ENCODE measurements around the gene HNRNPH2. TPM values are rescaled to one million over a fixed set of nuclear protein-coding genes. Genes with fewer than 3 reads are reported as not detected.

The HNRNPH2 gene
- total RNA-seq, 1 experiment from 2014 or later, result 49.8 TPM

DNA sequence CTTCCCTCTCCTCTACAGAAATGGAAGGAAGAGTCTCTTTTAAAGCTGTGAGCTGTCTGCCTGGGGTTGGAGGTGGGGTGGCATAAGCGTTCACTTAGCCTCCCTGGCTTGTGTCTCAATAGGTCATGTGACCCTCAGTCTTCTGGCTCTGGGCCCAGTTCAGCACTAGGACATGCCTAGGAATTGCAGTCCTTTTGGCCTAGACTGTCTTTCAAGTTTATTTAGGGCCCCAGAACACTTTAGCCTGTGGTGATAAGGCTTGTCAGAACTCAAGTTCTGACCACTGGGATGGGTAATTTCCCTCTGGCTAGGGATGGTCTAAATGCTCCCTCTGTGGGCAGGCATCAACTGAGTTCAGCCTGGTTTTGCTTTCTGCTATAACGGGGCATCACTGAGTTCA lies 42.9 kb downstream of the HNRNPH2 start:
- ATAC-seq, result no peak
- no peak for DNase-seq (ENCODE audit: low read depth, low spot score)

More for the DNA sequence above, 42.9 kb downstream of the HNRNPH2 start:
- Histone ChIP-seq H3K9me2 (ENCODE audit: insufficient read depth) (no peaks in the 10 kb centered on the region), H3K79me2 (ENCODE audit: insufficient read depth, low read length) (no peaks in the 10 kb centered on the region), H3K27me3 (ENCODE audit: insufficient read depth, low read length) (no peaks in the 10 kb centered on the region), H2AFZ (ENCODE audit: low read depth, low read length, poor library complexity, severe bottlenecking) (no peak overlapping the region), H3K36me3 (ENCODE audit: control insufficient read depth in 1 of 2, insufficient read depth in 2 of 2, low read length in 2 of 2) (no peaks in the 10 kb centered on the region), H3K4me1 (ENCODE audit: control insufficient read depth in 1 of 2, insufficient read depth in 2 of 2, low read length in 2 of 2) (no peaks in the 10 kb centered on the region), H3K27ac (ENCODE audit: low read depth, low read length) (no peak overlapping the region), H4K20me1 (ENCODE audit: insufficient read depth) (no peaks in the 10 kb centered on the region), H3K9ac (ENCODE audit: low read length) (no peak overlapping the region), H3K9me3 (ENCODE audit: control insufficient read depth in 1 of 2, insufficient read depth in 1 of 2, low read depth in 1 of 2, low read length in 2 of 2) (no peaks in the 10 kb centered on the region), H3K4me2 (ENCODE audit: low read length) (no peak overlapping the region), H3K4me3 (replicated peaks in 1 of 2; ENCODE audit: low read depth in 1 of 2, low read length in 2 of 2) (no peak overlapping the region)
- ChIA-PET POLR2A (no interaction called here), RAD21 (ENCODE audit: low non-redundant PET in 1 of 2, low total read pairs in 2 of 2, uncharacterized antibody in 2 of 2, unreplicated experiment in 2 of 2) (no interaction called here), CTCF (no interaction called here)
- BruUV-seq (replicated peaks), result no TSS peak
- intact Hi-C loops (cut with micrococcal nuclease), result no loop called here
- TF ChIP-seq, protein P1, sequence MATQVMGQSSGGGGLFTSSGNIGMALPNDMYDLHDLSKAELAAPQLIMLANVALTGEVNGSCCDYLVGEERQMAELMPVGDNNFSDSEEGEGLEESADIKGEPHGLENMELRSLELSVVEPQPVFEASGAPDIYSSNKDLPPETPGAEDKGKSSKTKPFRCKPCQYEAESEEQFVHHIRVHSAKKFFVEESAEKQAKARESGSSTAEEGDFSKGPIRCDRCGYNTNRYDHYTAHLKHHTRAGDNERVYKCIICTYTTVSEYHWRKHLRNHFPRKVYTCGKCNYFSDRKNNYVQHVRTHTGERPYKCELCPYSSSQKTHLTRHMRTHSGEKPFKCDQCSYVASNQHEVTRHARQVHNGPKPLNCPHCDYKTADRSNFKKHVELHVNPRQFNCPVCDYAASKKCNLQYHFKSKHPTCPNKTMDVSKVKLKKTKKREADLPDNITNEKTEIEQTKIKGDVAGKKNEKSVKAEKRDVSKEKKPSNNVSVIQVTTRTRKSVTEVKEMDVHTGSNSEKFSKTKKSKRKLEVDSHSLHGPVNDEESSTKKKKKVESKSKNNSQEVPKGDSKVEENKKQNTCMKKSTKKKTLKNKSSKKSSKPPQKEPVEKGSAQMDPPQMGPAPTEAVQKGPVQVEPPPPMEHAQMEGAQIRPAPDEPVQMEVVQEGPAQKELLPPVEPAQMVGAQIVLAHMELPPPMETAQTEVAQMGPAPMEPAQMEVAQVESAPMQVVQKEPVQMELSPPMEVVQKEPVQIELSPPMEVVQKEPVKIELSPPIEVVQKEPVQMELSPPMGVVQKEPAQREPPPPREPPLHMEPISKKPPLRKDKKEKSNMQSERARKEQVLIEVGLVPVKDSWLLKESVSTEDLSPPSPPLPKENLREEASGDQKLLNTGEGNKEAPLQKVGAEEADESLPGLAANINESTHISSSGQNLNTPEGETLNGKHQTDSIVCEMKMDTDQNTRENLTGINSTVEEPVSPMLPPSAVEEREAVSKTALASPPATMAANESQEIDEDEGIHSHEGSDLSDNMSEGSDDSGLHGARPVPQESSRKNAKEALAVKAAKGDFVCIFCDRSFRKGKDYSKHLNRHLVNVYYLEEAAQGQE (IDR thresholded peaks at IDR 0.05; ENCODE audit: low read depth), result no peak
- TF ChIP-seq ELF1 (IDR thresholded peaks at IDR 0.05; ENCODE audit: borderline replicate concordance, low read depth), result no peak
- TF ChIP-seq FOSL1 (IDR thresholded peaks at IDR 0.05; ENCODE audit: low read depth), result no peak
- no peak for TF ChIP-seq CEBPB (IDR thresholded peaks at IDR 0.05; ENCODE audit: low read depth)
- no peak for TF ChIP-seq CBX3 (IDR thresholded peaks at IDR 0.05; ENCODE audit: low read depth)
- no peak for TF ChIP-seq SP1 (IDR thresholded peaks at IDR 0.05; ENCODE audit: low read depth)
- TF ChIP-seq MAX (IDR thresholded peaks at IDR 0.05), result no peak
- no peak for TF ChIP-seq ZNF274 (IDR thresholded peaks at IDR 0.05; ENCODE audit: low read depth, low read length)
- TF ChIP-seq EGR1 (IDR thresholded peaks at IDR 0.05; ENCODE audit: low read depth), result no peak
- TF ChIP-seq EZH2 (IDR thresholded peaks at IDR 0.05), result no peak
- TF ChIP-seq JUND (IDR thresholded peaks at IDR 0.05), result no peak

Measured in HCT116 (cell line).